ENCODE measurements around the gene TTC31.

TTC31 gene

GRCh38 chr2:74524955-74525716 is 42.3 kb downstream of the TTC31 start:
- no peak for DNase-seq (ENCODE audit: low read depth in 2 of 2, low spot score in 1 of 2)

- no peak for DNase-seq (ENCODE audit: low read depth in 2 of 2, low spot score in 1 of 2)
Observed at GRCh38 chr2:74525717-74526648, 43.1 kb downstream of the TTC31 start, which contains the start of gene DQX1. Gene DQX1, minus strand, starts transcription at chr2:74526231. Its CDS starts 502 bp downstream, at chr2:74525729.

- no peak for DNase-seq (ENCODE audit: low read depth in 2 of 2, low spot score in 1 of 2)
Observed at GRCh38 chr2:74526649-74527230, 43.9 kb downstream of the TTC31 start.

DNA sequence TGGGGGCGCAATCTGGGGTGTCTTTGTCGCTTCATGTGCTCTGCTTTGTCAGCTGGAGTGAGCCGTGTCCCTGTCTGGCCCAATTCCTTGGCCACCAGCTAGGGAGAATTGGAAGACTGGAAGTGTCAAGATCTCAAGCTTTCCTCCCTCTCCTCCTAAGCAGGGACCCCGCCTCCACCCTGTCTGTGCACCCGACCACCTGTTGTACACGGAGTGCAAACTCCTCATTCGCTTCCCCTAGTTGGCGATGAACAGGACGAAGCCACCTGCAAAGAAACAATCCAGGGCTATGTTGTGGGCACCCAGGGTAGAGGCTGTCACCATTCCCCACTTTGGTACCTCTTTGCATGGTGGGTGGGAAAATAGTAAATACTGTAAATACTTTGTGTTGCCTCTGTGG is 44.9 kb downstream of the TTC31 start:
- DNase-seq (ENCODE audit: low read depth in 2 of 2, low spot score in 1 of 2): no peak

GRCh38 chr2:74528600-74529356 is 45.9 kb downstream of the TTC31 start:
- DNase-seq (ENCODE audit: low read depth in 2 of 2, low spot score in 1 of 2): no peak

DNA sequence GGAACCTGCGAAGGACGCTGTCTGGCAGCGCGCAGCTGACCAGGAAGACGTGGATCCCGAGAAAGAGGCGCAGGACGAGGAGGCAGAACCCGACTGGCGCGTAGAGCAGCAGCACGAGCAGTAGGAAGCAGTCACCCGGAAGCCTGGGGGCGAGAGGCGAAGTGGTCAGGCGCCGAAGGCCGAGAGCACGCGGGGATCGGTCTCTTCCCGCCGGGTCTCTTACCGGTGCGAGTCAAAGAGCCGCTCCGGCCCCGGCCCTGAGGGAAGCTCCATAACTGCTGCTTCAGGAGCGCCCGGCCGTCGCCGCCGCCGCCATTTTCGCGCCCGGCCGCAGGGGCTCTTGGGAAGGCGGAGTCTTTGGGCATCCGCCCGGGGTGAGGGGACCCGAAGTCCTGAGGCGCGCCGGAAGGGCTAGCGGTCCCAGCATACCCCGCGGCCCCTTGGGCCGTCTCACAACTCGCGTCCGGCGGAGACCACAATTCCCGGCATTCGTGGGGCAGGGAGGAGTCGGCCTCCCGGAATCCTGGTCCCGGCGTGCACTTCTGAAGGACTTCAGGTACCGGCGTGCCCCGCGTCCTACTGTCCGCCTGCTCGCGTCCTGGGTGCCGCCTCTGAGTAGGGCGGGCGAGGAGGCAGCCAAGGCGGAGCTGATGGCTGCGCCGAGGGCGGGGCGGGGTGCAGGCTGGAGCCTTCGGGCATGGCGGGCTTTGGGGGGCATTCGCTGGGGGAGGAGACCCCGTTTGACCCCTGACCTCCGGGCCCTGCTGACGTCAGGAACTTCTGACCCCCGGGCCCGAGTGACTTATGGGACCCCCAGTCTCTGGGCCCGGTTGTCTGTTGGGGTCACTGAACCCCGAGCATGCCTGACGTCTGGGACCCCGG is 46.7 kb downstream of the TTC31 start, which contains the start of the genes AUP1 and HTRA2:
Gene AUP1, minus strand, starts transcription at position 350 of the 882 bp plus-strand sequence. Its CDS starts 77 bp downstream, at position 273.
Gene HTRA2, plus strand, starts transcription at position 577 of the 882 bp plus-strand sequence. Its CDS starts 74 bp downstream, at position 651.
- DNase-seq (ENCODE audit: low read depth in 2 of 2, low spot score in 1 of 2): peak; percentile 65 to 72

DNA sequence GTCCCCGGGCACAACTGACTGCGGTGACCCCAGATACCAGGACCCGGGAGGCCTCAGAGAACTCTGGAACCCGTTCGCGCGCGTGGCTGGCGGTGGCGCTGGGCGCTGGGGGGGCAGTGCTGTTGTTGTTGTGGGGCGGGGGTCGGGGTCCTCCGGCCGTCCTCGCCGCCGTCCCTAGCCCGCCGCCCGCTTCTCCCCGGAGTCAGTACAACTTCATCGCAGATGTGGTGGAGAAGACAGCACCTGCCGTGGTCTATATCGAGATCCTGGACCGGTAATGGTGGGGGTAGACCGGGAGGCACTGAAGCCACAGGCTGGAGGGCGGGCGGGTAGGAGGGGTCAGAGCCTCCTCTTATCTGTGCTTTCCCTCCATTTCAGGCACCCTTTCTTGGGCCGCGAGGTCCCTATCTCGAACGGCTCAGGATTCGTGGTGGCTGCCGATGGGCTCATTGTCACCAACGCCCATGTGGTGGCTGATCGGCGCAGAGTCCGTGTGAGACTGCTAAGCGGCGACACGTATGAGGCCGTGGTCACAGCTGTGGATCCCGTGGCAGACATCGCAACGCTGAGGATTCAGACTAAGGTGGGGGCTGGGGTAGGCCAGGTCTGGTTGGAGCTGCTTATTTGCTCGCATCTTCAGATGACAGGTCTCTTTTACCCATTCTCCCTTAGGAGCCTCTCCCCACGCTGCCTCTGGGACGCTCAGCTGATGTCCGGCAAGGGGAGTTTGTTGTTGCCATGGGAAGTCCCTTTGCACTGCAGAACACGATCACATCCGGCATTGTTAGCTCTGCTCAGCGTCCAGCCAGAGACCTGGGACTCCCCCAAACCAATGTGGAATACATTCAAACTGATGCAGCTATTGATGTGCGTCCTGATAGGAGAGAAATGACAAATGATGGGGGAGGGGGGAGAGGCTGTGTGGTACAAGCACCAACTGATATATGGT is 47.6 kb downstream of the TTC31 start:
- peak in 1 of 2 donors; percentile 17 for DNase-seq (ENCODE audit: low read depth in 2 of 2, low spot score in 1 of 2)

DNA sequence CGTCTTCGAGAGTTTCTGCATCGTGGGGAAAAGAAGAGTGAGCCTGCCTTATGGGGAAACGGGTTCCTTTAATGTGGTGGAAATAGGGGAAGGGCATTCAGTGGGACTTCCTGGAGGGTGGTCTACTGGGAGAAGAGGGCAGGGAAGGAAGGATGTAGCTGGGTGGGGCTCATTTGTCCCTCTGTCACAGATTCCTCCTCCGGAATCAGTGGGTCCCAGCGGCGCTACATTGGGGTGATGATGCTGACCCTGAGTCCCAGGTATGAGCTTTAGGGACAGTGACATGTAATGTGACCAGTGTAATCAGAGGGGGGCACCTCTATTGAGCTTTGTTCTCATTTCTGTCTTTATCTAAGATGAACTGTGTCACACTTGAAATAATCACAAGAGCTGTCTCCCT is 48.8 kb downstream of the TTC31 start:
- no peak for DNase-seq (ENCODE audit: low read depth in 2 of 2, low spot score in 1 of 2)

DNA sequence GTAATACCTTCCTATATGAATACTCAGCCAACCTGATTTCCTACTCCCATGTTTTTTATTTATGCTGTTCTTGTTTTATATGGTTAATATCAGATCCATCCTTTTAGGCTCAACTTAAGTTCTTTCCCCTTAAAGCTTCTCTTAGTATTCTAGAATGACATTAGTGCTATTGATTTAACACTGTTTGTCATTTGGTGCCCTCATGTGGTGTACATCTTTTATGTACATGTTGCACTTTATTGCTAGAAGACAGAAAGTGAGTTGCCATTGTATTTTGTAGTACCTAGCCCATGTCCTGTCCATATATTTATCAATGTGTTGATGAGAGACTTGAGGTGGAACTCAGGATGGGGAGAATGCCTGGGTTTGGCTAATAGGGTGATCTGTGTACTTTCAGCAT is 49.3 kb downstream of the TTC31 start:
- DNase-seq (ENCODE audit: low read depth in 2 of 2, low spot score in 1 of 2): no peak

DNA sequence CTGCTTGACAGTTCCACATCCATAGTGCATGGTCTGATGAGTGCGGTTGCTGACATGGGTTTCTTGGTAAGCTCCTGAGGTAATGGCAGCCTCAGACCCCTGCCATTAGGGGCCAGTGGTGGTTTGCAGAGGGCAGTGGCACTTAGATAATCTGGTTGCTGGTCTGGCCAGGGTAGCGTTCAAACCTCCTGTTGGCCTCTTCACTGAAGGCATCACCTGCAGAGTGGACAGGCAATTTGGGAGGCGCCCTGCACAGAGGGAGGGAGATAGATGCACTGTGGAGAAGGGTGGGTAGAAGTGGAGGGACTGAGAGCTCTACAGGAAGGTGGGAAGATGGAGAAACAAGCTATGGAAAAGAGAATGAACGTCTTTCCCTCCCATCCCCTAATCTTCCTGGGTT is 50.6 kb downstream of the TTC31 start:
- no peak for DNase-seq (ENCODE audit: low read depth in 2 of 2, low spot score in 1 of 2)

- DNase-seq (ENCODE audit: low read depth in 2 of 2, low spot score in 1 of 2): no peak
Observed at GRCh38 chr2:74534411-74534810, 51.5 kb downstream of the TTC31 start.

- no peak for DNase-seq (ENCODE audit: low read depth in 2 of 2, low spot score in 1 of 2)
Observed at GRCh38 chr2:74535440-74535965, 52.6 kb downstream of the TTC31 start.

- DNase-seq (ENCODE audit: low read depth in 2 of 2, low spot score in 1 of 2): no peak
Observed at GRCh38 chr2:74536166-74536950, 53.5 kb downstream of the TTC31 start.

GRCh38 chr2:74537140-74537539 is 54.3 kb downstream of the TTC31 start:
- DNase-seq (ENCODE audit: low read depth in 2 of 2, low spot score in 1 of 2): no peak

DNA sequence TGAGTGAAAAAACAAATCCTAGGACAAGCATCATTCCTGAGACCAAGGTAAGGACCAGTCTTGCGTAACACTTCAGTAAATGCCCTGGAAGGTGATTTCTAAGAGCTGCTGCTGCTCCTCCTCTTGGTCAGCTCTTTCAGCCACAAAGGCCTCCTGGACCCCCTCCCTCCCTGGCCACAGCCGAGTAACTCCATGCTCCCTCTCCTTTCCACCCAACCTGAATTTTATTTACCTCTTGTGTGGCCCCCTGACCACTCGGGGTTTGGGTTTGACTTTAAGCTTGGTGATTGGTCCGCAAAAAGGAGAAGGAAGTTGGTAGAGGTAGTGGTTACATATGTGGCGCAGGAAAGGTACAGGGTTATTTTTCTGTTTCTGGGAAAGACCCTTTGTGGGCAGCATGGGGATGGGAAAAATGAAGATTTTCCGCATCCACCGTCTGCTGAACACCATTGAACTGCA is 56.0 kb downstream of the TTC31 start:
- no peak for DNase-seq (ENCODE audit: low read depth in 2 of 2, low spot score in 1 of 2)

DNA sequence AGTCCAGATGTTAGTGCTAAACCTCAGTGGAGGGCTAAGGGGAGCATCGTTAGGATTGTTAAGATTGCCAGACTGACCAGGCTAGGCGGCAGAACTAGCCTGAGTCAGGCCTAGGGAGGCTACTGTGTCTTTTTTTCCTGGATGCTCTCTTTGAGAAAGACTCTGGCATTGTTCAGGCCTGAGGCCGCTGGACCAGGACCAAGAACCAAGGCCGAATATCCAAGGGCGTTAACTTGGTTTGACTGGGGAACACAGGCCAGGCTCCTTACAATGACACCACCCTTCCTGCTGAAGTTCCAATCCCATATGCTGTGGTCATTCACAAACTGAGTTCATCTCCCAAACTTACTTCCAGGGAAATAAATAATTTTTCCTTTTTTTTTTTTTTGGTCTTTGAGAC is 57.4 kb downstream of the TTC31 start:
- no peak for DNase-seq (ENCODE audit: low read depth in 2 of 2, low spot score in 1 of 2)

DNA sequence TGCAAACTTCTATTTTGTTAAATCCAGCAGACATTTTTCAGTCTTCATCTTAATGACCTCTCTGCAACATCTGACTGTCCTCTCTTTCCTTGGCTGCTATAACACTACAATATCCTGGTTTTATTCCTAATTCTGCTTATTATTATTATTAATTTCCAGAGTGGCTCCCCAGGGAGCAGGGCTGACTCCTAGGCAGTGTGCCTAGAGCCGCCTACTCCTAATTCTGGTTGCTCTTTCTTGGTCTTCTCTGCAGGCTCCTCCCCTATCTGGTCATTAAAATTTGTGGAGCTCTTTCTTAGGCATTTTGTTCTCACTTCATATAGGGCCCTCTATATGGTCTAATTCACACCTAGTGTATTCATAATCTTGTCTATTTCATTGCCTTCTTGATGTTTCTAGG is 60.1 kb downstream of the TTC31 start:
- DNase-seq (ENCODE audit: low read depth in 2 of 2, low spot score in 1 of 2): no peak
